PC-9 (cell line): ENCODE results near the gene MAP4K5. TPM values are rescaled to one million over a fixed set of nuclear protein-coding genes. Genes with fewer than 3 reads are reported as not detected.

ENCODE experiments used
- BruUV-seq: library from RNA; stranded (reverse); fragments of 400-500 nt; replicated peaks from 2 replicates; lab custom pipeline; 2021; lab: Mats Ljungman, UMichigan
- CTCF ChIA-PET: fragments of 300-600 bp; sonication (Branson Sonifier 250); formaldehyde crosslinking; loops from one replicate; lab custom pipeline; 2022; ENCODE audit warnings: antibody characterized with exemption; lab: Charles Lee
- POLR2A ChIA-PET: fragments of 300-600 bp; sonication (Branson Sonifier 250); formaldehyde crosslinking; loops from one replicate; lab custom pipeline; 2022; ENCODE audit warnings: antibody characterized with exemption; ENCODE audit not compliant: unreplicated experiment; lab: Charles Lee
- DNase-seq, 2 experiments: peaks; one replicate each; pipeline versions ENCODE4 v3.0.0 to v3.0.0-alpha.2; 2015 to 2022; ENCODE audit warnings: mixed read lengths in 1 of 2
- H2AFZ ChIP-seq: fragments of 200-600 bp; sonication (generic); 2 replicates; pipeline ENCODE4 v1.8.1; 2017; ENCODE audit warnings: antibody characterized with exemption
- H3F3A ChIP-seq: fragments of 200-600 bp; sonication (generic); 2 replicates; pipeline ENCODE4 v1.8.1; 2017; ENCODE audit warnings: antibody characterized with exemption, mild to moderate bottlenecking, low read depth; ENCODE audit not compliant: insufficient read depth
- H3K27ac ChIP-seq: fragments of 200-600 bp; sonication (generic); 2 replicates; pipeline ENCODE4 v1.6.1; 2016; ENCODE audit warnings: mixed run types
- H3K27me3 ChIP-seq: fragments of 200-600 bp; sonication (generic); 2 replicates; pipeline ENCODE4 v1.6.1; 2016; ENCODE audit warnings: low read depth, mixed run types; ENCODE audit not compliant: insufficient read depth
- H3K36me3 ChIP-seq: fragments of 200-600 bp; sonication (generic); 2 replicates; pipeline ENCODE4 v1.6.1; 2016; ENCODE audit warnings: low read depth, mixed run types
- H3K4me1 ChIP-seq: fragments of 200-600 bp; sonication (generic); replicated peaks from 2 replicates; pipeline ENCODE4 v1.6.1; 2016; ENCODE audit warnings: mixed run types; ENCODE audit not compliant: insufficient read depth
- H3K4me2 ChIP-seq: fragments of 200-600 bp; sonication (generic); 2 replicates; pipeline ENCODE4 v1.6.1; 2017; ENCODE audit warnings: mixed run types
- H3K4me3 ChIP-seq: fragments of 200-600 bp; sonication (generic); 2 replicates; pipeline ENCODE4 v1.6.1; 2016; ENCODE audit warnings: mixed run types
- H3K79me2 ChIP-seq: fragments of 200-600 bp; sonication (generic); 2 replicates; pipeline ENCODE4 v1.6.1; 2017; ENCODE audit warnings: low read depth, mixed run types
- H3K9me2 ChIP-seq: fragments of 200-600 bp; sonication (generic); 2 replicates; pipeline ENCODE4 v1.8.1; 2017; ENCODE audit warnings: mild to moderate bottlenecking; ENCODE audit not compliant: insufficient read depth
- H3K9me3 ChIP-seq: fragments of 200-600 bp; sonication (generic); 2 replicates; pipeline ENCODE4 v1.8.1; 2016; ENCODE audit warnings: low read depth; ENCODE audit not compliant: insufficient read depth
- H4K20me1 ChIP-seq: fragments of 200-600 bp; sonication (generic); 2 replicates; pipeline ENCODE4 v1.8.1; 2017; ENCODE audit not compliant: insufficient read depth
- EZH2 ChIP-seq: fragments of 200-600 bp; sonication (generic); IDR thresholded peaks from 2 replicates; pipeline ENCODE4 v1.8.0; 2017; ENCODE audit warnings: antibody characterized with exemption, low read depth
- intact Hi-C: fragments of 100-400 bp; cut with micrococcal nuclease; formaldehyde crosslinking; loops from one replicate; pipeline ENCODE4 v1.10.0; 2022; ENCODE audit not compliant: unreplicated experiment
- total RNA-seq: library from RNA; stranded (reverse); gene quantifications from 2 replicates; pipeline ENCODE4 v1.2.3, GENCODE V29; 2021
- TF ChIP-seq, protein P1 (sequence below): fragments of 200-600 bp; sonication (generic); conservative IDR thresholded peaks from 2 replicates; pipeline ENCODE4 v1.6.1; 2017; ENCODE audit warnings: mixed run types, antibody characterized with exemption, mild to moderate bottlenecking, moderate library complexity

MAP4K5 gene
- total RNA-seq, 1 experiment from 2014 or later = 51.8 TPM

GRCh38 chr14:50533806-50534205 is 1.4 kb upstream of the MAP4K5 start:
- TF ChIP-seq EZH2 = no peak
- TF ChIP-seq, protein P1, sequence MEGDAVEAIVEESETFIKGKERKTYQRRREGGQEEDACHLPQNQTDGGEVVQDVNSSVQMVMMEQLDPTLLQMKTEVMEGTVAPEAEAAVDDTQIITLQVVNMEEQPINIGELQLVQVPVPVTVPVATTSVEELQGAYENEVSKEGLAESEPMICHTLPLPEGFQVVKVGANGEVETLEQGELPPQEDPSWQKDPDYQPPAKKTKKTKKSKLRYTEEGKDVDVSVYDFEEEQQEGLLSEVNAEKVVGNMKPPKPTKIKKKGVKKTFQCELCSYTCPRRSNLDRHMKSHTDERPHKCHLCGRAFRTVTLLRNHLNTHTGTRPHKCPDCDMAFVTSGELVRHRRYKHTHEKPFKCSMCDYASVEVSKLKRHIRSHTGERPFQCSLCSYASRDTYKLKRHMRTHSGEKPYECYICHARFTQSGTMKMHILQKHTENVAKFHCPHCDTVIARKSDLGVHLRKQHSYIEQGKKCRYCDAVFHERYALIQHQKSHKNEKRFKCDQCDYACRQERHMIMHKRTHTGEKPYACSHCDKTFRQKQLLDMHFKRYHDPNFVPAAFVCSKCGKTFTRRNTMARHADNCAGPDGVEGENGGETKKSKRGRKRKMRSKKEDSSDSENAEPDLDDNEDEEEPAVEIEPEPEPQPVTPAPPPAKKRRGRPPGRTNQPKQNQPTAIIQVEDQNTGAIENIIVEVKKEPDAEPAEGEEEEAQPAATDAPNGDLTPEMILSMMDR = no peak
- H3K9me3 ChIP-seq = no peaks in the 10 kb centered on the region
- POLR2A ChIA-PET = interaction anchor here (0.6 kb wide), 1 partner anchor 111 kb away, joined by 4 read pairs; no protein-coding TSS in a partner anchor
- no peaks in the 10 kb centered on the region for H3K27me3 ChIP-seq
- no TSS peak for BruUV-seq
- no peaks in the 10 kb centered on the region for H3K9me2 ChIP-seq
- CTCF ChIA-PET = no interaction called here
- peaks cover 23% of the 10 kb centered on the region for H3F3A ChIP-seq
- no peaks in the 10 kb centered on the region for H3K36me3 ChIP-seq
- no peak for DNase-seq
- H2AFZ ChIP-seq = no peak overlapping the region
- no peaks in the 10 kb centered on the region for H4K20me1 ChIP-seq
- H3K79me2 ChIP-seq = peaks cover 34% of the 10 kb centered on the region
- H3K27ac ChIP-seq = peak overlapping the region; percentile 64
- intact Hi-C loops = loop anchor here (1.0 to 5.0 kb wide), 6 partner anchors 87 to 671 kb away; partner anchors contain the start of gene VCPKMT
- H3K4me2 ChIP-seq = peak overlapping the region; percentile 91
- H3K4me1 ChIP-seq = peaks cover 38% of the 10 kb centered on the region
- peak overlapping the region; percentile 92 for H3K4me3 ChIP-seq

- BruUV-seq = TSS peak; percentile 31
- TF ChIP-seq EZH2 = no peak
- TF ChIP-seq, protein P1 = no peak
- Histone ChIP-seq H3F3A (peaks cover 26% of the 10 kb centered on the region), H3K9me2 (no peaks in the 10 kb centered on the region), H2AFZ (peak overlapping the region; percentile 95), H3K36me3 (no peaks in the 10 kb centered on the region), H4K20me1 (no peaks in the 10 kb centered on the region), H3K4me2 (peak overlapping the region; percentile 91), H3K27me3 (no peaks in the 10 kb centered on the region), H3K27ac (peak overlapping the region; percentile 64), H3K9me3 (no peaks in the 10 kb centered on the region), H3K4me3 (peak overlapping the region; percentile 92), H3K79me2 (peaks cover 39% of the 10 kb centered on the region), H3K4me1 (peaks cover 42% of the 10 kb centered on the region)
- ChIA-PET CTCF (no interaction called here), POLR2A (interaction anchor here (0.6 to 0.8 kb wide), 3 partner anchors 27 to 1028 kb away, joined by 4 to 6 read pairs (median 6); partner anchors contain the start of gene ATL1)
- DNase-seq = no peak
- intact Hi-C loops = loop anchor here (1.0 to 5.0 kb wide), 6 partner anchors 86 to 670 kb away; partner anchors contain the start of gene VCPKMT
Measured at GRCh38 chr14:50533241-50533705, 904 bp upstream of the MAP4K5 start.

DNA sequence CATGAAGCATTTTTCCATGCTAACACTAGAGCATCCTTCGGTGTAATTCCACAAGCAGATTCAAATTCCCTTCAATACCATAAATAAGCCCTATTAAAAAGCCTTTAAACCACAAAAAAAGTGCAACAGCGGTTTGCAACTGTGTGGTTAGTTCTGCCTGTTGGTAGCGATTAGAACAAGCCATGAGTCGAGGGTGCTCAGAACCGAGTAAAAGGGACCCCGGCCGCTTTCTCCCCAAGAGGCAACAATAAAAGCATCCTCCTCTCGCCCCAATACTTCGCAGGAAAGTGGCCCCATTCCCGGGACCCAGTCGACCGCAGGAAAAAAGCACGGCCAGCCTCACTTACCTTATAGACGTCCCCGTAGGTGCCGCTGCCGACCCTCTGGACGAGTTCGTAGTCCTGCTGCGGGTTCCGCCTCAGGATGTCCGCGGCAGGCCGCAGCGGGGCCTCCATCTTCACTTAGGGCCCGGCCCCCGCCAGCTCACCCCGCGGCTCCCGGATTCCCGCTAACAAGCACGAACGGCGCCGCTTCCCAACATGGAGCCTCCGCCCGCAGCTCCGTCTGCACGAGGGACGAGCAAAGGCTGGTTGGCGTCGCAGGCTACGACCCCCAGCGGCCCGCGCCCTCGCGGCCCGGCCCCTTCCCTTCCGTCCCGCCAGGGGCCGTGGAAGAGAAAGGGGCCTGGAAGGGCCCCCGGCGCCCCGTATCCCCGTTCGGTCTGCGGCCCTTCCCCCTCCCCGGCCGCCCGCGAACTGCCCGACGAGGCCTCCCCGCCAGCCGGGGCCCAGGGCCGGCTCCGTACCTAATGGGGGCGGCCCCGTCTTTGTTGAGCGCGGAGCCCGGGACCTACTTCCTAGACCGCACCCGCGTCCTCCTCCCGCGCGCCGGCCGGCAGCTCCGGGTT is 521 bp downstream of the MAP4K5 start:
- Histone ChIP-seq H4K20me1 (no peaks in the 10 kb centered on the region), H2AFZ (peak overlapping the region; percentile 88), H3K79me2 (peaks cover 54% of the 10 kb centered on the region), H3K27ac (peak overlapping the region; percentile 64), H3K9me3 (no peaks in the 10 kb centered on the region), H3K9me2 (no peaks in the 10 kb centered on the region), H3K4me2 (peak overlapping the region; percentile 91), H3K27me3 (no peaks in the 10 kb centered on the region), H3K4me1 (peaks cover 47% of the 10 kb centered on the region), H3K36me3 (0 out of 2 replicates have a peak, but pooled peaks cover 6% of the 10 kb centered on the region), H3K4me3 (peak overlapping the region; percentile 92), H3F3A (peaks cover 30% of the 10 kb centered on the region)
- BruUV-seq = TSS peak; percentile 40
- intact Hi-C loops = loop anchor here (1.0 to 5.0 kb wide), 7 partner anchors 85 to 912 kb away; partner anchors contain the start of genes DMAC2L, L2HGDH, MGAT2 and RPL36AL
- ChIA-PET POLR2A (no interaction called here), CTCF (interaction anchor here (0.5 to 1.6 kb wide), 3 partner anchors 185 to 243 kb away, joined by 3 to 8 read pairs (median 4); no protein-coding TSS in a partner anchor)
- peak in 1 of 2 experiments; percentile 27 for DNase-seq
- no peak for TF ChIP-seq EZH2
- TF ChIP-seq, protein P1 = no peak
